Activated CD4-positive, alpha-beta T cell treated with anti-CD3 and anti-CD28 coated beads, Interleukin-2, amount 50 U/mL, for 4 hours (primary cell): ENCODE measurements around the gene MYPOP.
"Not testable (repeated sequence)": the region's sequence is repeated elsewhere in the genome, so short reads cannot be mapped to it uniquely, and the experiment has no call there.

Source experiments
- DNase-seq, 2 experiments: peaks; one replicate each; pipeline ENCODE4 v3.0.0-alpha.2; 2020

MYPOP gene

DNA sequence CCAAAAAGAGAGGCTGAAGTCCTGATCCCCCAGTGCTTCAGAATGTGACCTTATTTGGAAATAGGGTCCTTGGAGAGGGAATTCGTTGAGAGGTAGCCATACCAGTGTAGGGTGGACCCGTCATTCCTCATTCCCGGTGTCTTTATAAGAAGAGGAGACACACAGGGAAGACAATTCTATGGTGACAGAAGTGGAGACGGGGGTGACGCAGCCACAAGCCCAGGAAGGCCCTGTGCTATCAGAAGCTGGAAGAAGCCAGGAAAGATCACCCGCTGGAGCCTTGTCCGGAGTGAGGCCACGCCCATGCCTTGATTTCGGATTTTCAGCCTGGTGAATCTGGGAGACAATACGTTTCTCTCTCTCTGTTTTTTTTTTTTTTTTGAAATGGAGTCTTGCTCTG lies 2.6 kb upstream of the MYPOP start:
- DNase-seq = no peak

DNA sequence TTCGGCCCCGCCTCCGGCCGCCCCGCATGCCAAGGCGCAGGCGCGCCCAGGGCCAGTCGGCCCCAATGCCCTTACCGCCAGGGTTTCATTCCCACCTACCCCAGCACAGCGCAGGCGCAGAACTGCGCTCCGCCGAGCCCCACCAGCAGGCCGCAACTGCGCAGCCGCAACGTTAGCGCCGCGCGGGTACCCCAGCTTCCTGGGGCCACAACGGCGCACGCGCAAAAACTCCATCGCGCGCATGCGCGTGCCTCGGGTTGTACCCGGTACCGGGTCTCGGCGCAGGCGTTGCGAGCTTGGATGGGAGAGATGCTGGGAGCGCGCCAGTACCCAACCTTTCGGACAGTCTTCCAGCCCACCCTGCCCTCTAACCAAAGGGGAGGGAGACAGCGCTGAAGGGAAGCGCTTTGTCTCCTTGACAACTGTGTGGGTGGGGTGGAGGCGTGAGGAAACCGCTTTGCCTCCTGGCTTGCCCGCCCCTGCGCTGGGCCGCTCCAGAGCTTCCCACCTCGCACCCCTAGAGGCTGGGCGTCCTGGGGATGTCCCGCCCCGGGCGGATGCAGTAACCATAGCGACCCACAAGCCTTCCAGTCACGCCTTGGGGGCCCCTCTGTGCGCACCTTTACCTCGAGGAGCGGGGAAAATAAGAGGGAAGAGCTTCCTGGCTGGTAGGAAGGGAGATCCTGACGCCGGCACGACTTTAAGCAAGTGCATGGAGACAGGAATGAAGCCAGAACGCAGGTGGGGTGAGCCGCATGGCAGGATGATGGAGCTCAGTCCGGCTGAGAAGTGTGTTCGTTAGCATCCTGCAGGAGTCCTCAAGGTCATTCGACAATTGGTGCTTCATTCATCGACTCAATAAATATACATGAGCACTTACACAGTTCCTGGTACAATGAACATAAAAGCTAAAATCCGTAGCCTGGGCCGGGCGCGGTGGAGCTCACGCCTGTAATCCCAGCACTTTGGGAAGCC lies 525 bp upstream of the MYPOP start:
- DNase-seq = peak; percentile 98 to 99

DNA sequence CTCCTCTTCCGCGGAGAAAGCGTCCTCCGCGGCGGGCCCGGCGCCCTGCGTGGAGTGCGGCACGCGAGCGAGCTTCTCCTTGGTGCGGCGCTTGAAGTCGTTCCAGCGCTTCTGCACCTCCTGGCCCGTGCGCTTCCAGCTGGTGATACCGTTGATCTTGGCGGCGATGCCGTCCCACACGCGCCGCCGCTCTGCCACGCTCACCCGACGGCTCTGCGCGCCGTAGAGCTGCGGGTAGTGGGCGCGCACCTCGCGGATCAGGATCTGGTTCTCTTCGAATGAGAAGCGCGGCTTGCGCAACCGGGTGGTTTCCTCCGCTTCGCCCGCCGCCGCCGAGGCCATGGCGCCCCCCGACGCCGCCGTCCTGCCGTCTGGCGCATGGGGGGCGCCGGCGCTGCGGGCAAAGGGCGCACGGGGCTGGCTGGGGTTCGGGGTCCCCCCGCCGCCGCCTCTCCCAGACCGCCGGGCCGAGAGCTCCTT lies 941 bp downstream of the MYPOP start:
- DNase-seq = no peak

DNA sequence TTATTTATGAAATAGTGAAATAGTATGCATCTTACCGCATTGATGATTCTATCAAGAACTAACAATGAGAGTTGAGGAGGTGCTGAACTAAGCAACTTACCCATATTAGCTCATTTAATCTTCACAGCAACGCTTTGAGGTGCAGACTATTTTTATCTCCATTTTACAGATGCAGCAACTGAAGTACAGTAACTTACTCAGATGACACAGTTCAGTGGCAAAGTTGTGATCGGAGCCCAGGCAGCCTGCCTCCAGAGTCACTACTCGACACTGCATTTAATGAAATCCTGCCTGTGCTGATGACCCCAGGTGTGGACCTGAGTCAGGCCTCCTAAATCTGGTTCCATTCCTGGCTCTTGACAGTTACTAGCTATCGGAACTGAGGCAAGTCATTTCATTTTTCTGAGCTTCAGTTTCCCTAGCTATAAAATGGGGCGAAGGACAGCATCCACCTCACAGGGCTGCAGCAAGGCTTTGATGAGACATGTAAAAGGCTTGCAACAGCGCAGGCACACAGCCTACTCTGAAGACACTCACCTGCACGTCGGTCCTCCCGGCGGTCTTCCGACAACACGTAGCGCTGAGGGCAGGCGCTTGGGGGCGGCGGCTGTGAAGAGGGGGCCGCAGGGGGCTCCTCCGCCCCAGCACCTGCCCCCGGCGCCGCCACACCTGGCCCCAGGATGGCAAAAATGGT lies 1.5 kb downstream of the MYPOP start:
- DNase-seq = no peak

DNA sequence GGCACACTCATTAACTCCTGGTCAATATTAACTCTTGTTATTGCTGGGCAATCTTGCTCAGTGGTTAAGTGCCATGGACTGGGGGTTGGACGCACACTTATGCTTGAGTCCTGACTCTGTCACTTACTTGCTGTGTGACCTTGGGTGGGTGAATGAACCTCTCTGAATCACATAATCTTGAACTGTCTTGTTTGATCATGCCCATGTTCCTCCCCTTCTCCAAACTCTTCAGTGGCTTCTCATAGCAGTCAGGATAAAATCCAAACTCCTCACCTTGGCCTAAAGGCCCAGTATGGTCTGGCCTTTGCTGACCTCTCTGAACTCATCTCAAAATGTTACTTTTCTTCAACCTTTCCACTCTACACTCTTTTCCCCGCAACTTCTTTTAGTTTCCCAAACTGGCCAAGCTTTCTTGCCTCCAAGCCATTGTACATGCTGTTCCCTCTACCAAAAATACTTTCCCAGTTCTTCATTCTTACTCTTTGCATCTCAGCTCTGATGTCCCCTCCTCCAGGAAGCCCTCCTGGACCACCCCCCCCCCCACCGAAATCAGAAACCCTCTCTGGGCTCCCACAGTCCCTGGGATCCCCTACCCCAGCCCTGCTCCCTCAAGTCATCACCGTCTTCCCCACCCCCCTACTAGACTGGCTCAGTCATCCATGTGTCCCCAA lies 2.4 kb downstream of the MYPOP start:
- DNase-seq = no peak

DNA sequence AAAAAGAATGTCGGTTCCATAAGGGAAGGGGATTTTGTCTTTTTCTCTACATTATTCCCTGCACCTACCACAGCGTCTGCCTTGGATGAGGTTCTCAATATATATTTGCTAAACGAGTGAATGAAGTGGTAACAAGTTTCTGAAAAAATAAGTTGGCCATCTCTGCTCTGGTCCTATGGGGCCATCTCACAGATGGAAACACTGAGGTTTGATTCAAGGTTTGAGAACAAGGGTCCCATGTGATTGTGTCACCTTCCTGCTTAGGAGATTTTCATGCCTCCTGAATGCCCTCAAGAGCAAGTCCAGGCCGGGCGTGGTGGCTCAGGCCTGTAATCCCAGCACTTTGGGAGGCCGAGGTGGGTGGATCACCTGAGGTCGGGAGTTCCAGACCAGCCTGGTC lies 3.2 kb downstream of the MYPOP start:
- DNase-seq = no peak

DNA sequence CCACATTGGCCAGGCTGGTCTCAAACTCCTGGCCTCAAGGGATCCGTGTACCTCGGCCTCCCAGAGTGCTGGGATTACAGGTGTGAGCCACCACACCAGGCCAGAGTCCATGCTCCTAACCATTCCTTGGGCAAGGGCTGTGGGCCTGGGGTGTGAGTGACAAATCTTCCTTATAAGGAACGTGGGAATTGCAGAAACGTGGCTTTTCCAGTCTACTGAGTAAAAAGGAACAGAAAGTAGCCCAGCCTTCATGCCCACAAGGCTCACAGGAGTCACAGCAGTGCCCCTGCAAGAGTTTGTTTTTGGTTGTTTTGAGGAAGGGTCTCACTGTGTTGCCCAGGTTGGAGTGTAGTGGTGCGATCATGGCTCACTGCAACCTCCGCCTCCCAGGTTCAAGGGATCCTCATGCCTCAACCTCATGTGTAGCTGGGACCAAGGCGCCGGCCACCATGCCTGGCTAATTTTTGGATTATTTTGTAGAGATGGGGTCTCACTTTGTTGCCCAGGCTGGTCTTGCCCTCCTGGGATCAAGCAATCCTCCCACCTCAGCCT lies 5.1 kb downstream of the MYPOP start:
- DNase-seq = no peak

DNA sequence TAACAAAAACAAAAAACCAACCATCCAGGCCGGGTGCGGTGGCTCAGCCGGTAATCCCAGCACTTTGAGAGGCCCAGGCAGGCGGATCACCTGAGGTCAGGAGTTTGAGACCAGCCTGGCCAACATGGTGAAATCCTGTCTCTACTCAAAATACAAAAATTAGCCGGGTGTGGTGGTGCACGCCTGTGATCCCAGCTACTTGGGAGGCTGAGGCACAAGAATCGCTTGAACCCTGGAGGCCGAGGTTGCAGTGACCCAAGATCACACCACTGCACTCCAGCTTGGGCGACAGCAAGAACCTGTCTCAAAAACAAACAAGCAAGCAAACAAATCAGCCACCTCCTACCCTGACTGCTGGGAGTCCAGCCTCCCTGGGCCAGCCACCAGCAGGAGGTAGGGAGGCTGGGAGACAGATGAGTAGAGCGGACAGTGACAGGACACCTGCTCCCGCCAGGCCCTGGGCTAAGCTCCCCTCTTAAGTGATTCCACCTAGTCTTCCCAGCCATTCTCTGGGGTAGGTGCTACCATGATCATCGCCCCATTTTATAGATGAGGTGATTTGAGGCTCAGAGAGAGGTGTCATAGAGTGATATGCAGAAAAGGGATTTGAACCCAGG lies 6.3 kb downstream of the MYPOP start:
- not testable (repeated sequence) for DNase-seq

DNA sequence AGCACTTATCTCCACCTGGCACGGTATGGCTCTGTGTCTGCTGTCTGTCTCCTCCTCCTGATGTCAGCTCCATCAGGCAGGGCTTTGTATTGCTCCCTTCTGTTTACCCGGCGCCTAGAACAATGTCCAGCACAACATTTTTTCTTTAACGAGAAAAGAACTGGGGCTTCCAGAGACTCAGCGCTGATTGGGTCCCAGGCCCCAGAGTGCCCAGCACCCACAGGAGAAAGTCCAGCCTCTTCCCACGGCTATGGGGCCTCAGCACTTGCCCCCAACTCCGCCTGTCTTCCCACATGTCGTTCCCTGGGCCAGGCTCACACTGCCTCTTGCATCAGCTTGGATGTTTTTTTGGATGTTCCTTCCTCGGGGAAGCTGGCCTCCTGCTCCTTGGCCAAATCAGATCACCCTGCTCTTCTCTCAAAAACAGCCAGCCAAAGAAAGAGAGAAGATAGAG lies 6.9 kb downstream of the MYPOP start:
- DNase-seq = no peak

DNA sequence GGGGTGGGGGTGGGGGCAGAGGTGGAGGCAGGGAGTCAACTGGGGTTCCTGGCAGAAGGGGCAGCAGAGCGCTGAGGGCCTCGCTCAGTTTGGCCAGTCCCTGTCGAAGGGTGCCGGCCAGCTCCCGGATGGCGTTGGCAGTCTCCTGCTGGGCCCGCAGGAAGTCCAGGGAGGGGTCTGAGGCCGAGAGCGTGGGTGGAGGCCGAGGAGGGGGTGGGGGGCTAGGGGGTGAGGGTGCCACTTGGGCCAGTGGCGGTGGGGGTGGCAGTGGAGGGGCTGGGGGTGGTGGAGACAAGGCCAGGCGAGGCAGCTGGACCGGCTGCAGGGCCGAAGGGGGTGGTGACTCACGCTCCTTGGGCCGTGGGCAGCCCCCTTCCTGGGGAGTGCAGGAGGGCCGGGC lies 11.5 kb downstream of the MYPOP start:
- no peak for DNase-seq

DNA sequence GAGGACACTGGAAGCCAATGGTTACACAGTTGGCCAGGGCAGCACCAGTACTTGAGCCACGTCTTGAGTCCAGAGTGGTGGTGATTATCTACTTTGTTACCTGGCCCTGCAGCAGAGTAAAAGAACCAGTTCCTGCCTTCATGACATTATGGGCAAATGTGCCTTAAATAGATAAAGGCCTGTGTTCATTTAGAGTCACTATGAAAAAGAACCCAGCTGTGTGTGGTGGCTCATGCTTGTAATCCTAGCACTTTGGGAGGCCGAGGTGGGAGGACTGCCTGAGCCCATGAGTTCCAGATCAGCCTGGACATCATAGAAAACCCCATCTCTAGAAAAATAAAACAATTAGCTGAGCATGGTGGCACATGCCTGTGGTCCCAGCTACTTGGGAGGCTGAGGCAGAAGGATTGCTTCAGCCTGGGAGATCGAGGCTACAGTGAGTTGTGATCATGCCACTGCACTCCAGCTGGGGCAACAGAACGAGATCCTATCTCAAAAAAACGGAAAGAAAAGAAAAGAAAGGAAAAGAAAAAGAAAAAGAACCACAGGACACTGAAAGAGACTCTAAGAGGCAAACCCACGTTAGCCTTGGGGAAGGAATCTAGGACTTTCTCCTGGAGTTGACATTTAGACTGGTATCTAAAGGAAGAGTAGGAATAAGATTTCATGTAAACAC lies 13.1 kb downstream of the MYPOP start:
- DNase-seq = no peak

DNA sequence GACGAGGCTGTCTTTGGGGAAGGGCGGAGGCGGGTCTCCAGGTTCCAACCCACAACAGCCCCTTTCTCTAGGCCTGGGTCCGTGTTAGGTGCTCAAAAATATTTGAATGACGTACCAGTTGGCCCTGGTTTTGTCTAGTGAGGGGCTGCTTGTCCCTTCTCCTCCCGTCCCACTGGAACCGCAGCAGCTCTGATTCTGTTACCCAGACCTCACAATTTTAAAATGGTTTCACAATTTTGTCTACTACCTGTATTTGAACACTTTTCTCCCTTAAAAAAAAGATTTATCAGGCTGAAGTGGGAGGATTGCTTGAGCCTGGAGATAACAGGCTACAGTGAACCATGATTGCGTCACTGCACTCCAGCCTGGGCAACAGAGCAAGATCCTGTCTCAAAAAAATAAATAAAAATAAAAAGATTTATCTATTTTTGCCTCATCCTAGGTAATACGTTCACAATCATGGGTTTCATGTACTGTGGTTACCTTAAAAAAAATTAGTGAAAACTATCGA lies 15.2 kb downstream of the MYPOP start:
- DNase-seq = no peak

DNA sequence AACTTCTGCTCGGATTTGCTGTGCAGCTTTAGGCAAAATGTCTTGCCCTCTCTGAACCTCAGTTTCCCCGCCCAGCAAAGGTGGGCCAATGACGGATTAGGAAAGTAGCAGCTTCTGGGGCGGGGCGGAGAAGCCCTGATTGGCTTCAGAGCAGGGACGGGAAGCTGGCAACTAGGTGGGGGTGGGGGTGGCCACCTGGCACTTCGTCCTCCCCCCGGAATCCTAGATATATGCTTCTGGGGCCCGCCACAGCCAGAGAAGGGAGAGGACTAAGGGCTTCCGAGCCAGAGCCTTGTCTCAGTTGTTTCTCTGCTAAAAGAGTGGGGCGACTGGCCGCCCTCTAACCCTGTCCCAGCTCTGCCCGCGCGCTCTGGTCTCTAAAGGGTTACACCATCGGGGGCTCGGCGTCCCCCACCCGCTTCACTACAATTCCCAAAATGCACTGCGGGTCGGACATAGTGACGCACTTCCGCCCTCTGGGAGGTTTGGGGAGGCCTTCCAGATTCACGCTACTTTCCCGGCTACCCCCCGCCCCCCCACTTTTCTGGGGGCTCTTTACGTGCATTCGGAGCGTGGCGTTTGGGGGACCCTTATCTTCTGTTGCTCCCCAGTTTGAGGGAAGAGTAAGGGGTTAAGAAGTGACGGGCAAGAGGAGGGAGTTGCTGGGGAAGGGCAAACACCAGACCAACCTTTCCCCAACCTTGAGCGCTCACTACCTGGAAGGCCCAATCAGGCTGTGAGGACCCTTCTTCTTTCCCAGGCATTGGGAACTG lies 15.8 kb downstream of the MYPOP start:
- DNase-seq = peak; percentile 84 to 86

DNA sequence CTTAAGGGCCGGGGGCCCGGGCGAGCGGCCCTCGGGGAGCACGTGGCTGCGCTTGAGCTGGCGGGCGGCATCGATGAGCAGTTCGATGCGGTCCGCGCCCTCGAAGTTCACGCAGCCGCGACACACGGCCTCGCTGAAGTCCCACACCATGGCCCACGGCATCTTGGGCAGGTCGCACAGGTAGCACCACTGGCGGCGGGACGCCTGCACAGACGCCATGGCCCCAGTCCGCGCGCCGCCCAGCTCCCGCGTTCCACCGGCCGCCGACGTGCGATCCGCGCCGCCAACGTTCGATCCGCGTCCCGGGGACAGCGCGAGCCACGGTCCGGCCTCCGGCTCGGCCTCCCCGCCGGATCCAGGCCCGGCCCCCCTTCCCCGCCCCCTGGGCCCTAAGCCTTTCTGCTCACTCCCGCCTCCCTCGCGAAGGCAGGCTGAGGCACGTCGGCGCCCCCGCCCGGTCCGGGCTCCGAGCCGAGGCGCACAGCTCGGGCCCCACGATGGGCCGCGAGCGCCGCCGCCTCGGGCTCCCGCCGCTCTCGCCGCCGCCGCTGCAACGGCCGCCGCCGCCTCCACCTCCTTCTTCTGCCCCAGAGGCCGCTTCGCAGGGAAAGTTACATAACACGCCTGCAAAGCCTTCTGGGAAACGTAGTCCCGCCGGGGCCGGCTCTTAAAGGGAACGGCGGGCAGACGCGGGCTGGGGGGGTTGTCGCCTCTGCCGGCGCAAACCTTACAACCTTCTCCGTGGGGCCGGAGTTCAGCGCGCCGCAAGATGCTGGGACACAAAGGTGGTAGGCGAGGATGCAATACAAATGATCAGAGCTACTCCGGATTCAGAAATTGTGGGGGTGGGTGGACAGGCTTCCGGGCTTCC lies 16.6 kb downstream of the MYPOP start, which contains the start of gene IRF2BP1:
Gene IRF2BP1, minus strand, starts transcription at position 586 of the 871 bp plus-strand sequence. Its CDS starts 367 bp downstream, at position 219.
- peak; percentile 86 to 87 for DNase-seq

DNA sequence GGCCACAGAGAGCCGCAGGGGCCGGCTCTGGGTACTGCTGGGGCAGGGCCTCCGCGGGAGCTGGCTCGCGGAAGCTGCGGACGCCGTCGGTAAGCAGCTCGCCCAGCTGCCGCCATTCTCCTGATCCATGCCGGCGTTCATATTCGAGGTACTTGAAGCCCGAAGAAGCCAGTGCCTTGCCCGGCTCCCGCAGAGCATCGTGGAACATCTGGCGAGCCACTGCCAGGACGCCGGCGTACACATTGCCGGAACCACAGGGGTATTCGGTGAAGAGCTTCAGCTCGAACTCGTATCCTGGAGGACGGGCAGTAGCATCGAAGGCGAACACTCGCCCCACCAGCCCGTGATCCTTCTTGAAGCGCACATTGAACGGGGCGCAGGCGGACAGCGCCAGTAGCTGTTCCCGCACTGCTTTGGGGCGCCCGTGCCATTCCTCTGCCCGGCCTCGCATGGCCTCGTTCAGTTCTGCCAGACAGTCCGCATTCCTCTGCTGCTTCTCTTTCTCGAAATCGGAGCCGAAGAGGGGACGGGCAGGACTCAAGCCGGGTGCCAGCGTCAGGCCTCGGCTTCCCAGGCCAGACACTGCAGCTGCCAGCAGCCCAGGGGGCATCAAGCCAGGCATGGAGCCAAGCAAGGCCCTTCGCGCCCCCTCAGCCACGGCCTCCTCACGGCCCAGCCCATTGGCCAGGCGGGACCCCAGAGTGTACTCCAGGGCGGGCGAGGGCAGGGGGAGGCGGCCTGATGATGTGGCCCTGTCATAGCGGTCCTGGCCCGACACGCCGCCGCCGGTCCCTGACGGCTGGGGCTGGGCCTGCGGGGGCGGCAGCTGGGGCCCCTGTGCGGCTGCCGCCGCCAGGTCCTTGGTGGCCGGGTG lies 17.5 kb downstream of the MYPOP start:
- no peak for DNase-seq

DNA sequence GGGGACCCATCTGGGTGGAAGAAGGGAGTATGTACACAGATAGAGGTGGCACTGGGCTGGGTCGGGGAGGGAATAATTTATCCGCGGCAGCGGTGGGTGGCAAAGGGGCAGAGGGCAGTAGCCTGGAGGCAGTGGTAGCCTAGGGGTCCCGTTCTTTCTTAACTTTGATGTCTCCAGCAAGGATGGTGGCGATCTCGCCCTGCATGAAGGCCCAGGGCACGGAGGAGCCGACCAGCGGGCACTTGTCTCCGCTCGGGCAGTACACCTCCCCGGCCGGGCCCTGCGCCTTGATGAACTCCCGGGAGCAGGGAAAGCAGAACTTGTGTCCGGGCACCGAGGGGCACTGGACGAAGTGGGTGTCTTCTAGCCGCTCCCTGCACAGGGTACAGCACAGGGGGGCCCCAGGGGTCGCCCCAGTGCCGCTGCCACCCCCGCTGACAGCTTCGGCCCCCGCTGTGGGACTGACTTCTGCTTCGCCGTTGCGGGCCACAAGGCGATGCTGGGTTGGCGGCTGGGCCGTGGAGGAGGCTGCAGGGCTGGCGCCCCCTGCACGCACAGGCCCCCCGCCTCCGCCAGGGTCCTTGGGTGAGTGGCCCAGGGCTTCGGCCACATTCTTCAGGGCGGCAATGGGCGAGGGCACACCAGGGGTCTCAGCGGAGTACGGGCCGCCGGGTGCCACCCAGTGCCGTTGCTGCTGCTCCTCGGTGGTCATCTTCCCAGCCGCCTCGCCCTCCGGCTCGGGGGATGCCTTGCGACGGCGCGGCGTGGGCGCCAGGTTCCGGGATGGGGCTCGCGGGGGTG lies 18.3 kb downstream of the MYPOP start:
- DNase-seq = no peak

DNA sequence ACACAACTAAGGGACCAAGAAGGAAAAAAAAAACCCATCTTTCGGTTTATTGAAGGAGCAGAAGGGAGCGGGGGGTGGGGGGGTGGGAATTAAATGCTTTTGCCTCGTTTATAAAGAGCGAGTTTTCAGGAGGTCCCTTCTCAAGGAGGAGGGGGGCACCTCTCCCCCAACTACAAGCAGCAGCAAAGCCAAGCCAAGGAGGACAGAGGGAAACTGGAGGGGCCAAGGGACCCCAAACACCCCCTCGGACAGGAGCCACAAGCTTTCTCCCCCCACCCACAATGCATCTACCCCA lies 18.9 kb downstream of the MYPOP start:
- no peak for DNase-seq
